Ishikawa (cell line): ENCODE measurements around the gene TMF1.

Experiments
- EP300 ChIP-seq: IDR thresholded peaks from 2 replicates; pipeline ENCODE4 v1.6.1; 2012; ENCODE audit warnings: borderline replicate concordance
- FOXM1 ChIP-seq: IDR thresholded peaks from 2 replicates; pipeline ENCODE4 v1.6.1; 2012; ENCODE audit warnings: low read depth, borderline replicate concordance
- NFIC ChIP-seq: IDR thresholded peaks from 2 replicates; pipeline ENCODE4 v1.6.1; 2012
- TAF1 ChIP-seq: IDR thresholded peaks from 2 replicates; pipeline ENCODE4 v1.6.1; 2012; ENCODE audit warnings: low read depth, mild to moderate bottlenecking

GRCh38 chr3:68985146-68985790 is 66.9 kb downstream of the TMF1 start:
- TF ChIP-seq EP300 (no peak), FOXM1 (no peak), NFIC (no peak), TAF1 (no peak)
